ENCODE data around the gene GALNT10.

Gene GALNT10

GRCh38 chr5:154202379-154203260 is 12.1 kb downstream of the GALNT10 start:
- no peak for DNase-seq (ENCODE audit: low spot score)

GRCh38 chr5:154203798-154204578 is 13.5 kb downstream of the GALNT10 start:
- DNase-seq (ENCODE audit: low spot score) = no peak

- DNase-seq (ENCODE audit: low spot score) = no peak
Measured at GRCh38 chr5:154205441-154206117, 15.0 kb downstream of the GALNT10 start.

- DNase-seq (ENCODE audit: low spot score) = no peak
Measured at GRCh38 chr5:154206311-154206710, 15.8 kb downstream of the GALNT10 start.

- DNase-seq (ENCODE audit: low spot score) = no peak
Measured at GRCh38 chr5:154207204-154207603, 16.7 kb downstream of the GALNT10 start.

- DNase-seq (ENCODE audit: low spot score) = no peak
Measured at GRCh38 chr5:154209591-154210081, 19.1 kb downstream of the GALNT10 start.

- no peak for DNase-seq (ENCODE audit: low spot score)
Measured at GRCh38 chr5:154210163-154210562, 19.6 kb downstream of the GALNT10 start.

- no peak for DNase-seq (ENCODE audit: low spot score)
Measured at GRCh38 chr5:154211641-154212390, 21.3 kb downstream of the GALNT10 start.

- DNase-seq (ENCODE audit: low spot score) = no peak
Measured at GRCh38 chr5:154213592-154213991, 23.1 kb downstream of the GALNT10 start.

- DNase-seq (ENCODE audit: low spot score) = no peak
Measured at GRCh38 chr5:154214371-154215106, 24.0 kb downstream of the GALNT10 start.

GRCh38 chr5:154215571-154216325 is 25.2 kb downstream of the GALNT10 start:
- no peak for DNase-seq (ENCODE audit: low spot score)

GRCh38 chr5:154217462-154217861 is 26.9 kb downstream of the GALNT10 start:
- DNase-seq (ENCODE audit: low spot score) = no peak

- DNase-seq (ENCODE audit: low spot score) = no peak
Measured at GRCh38 chr5:154218786-154219185, 28.3 kb downstream of the GALNT10 start.

- no peak for DNase-seq (ENCODE audit: low spot score)
Measured at GRCh38 chr5:154220625-154221024, 30.1 kb downstream of the GALNT10 start.

GRCh38 chr5:154221371-154221896 is 30.9 kb downstream of the GALNT10 start:
- DNase-seq (ENCODE audit: low spot score) = no peak

GRCh38 chr5:154222414-154222813 is 31.9 kb downstream of the GALNT10 start:
- no peak for DNase-seq (ENCODE audit: low spot score)

GRCh38 chr5:154223320-154223719 is 32.8 kb downstream of the GALNT10 start:
- no peak for DNase-seq (ENCODE audit: low spot score)

- DNase-seq (ENCODE audit: low spot score) = no peak
Measured at GRCh38 chr5:154227090-154227489, 36.6 kb downstream of the GALNT10 start.

- DNase-seq (ENCODE audit: low spot score) = no peak
Measured at GRCh38 chr5:154228696-154229095, 38.2 kb downstream of the GALNT10 start.

- no peak for DNase-seq (ENCODE audit: low spot score)
Measured at GRCh38 chr5:154230526-154230925, 40.0 kb downstream of the GALNT10 start.
